Muscle of leg (tissue), 11 donors: ENCODE measurements around the gene AHSP. TPM values are rescaled to one million over a fixed set of nuclear protein-coding genes. Genes with fewer than 3 reads are reported as not detected.
"Not testable (repeated sequence)": the region's sequence is repeated elsewhere in the genome, so short reads cannot be mapped to it uniquely, and the experiment has no call there.

Experiments used
- DNase-seq: peaks from one replicate; pipeline ENCODE4 v3.0.0; 2013
- H3K27ac ChIP-seq: one replicate; pipeline ENCODE4 v1.5.1; 2013; ENCODE audit warnings: mild to moderate bottlenecking, low read length, control low read depth
- H3K27me3 ChIP-seq: one replicate; pipeline ENCODE4 v1.6.1; 2013; ENCODE audit warnings: low read length; ENCODE audit not compliant: control insufficient read depth, insufficient read depth
- H3K36me3 ChIP-seq: one replicate; pipeline ENCODE4 v1.6.1; 2013; ENCODE audit warnings: low read length; ENCODE audit not compliant: control insufficient read depth, insufficient read depth
- H3K4me1 ChIP-seq: one replicate; pipeline ENCODE4 v1.6.1; 2013; ENCODE audit warnings: low read length; ENCODE audit not compliant: control insufficient read depth, insufficient read depth
- H3K4me3 ChIP-seq: one replicate; pipeline ENCODE4 v1.5.1; 2013; ENCODE audit warnings: low read length, control low read depth
- H3K9me3 ChIP-seq: replicated peaks from 2 replicates; pipeline ENCODE4 v1.6.1; 2013; ENCODE audit warnings: low read depth, low read length; ENCODE audit not compliant: control insufficient read depth
- WGBS: methylation state at CpG from one replicate; pipeline ENCODE4 v1.1.5; 2013; ENCODE audit warnings: missing lambda C conversion rate; ENCODE audit not compliant: insufficient coverage; 5-methylcytosine and 5-hydroxymethylcytosine counted together
- polyA plus RNA-seq, 8 donors: library from polyadenylated mRNA; unstranded; fragments of 120-200 nt; gene quantifications; one replicate each; pipeline versions ENCODE4 v1.2.1 to v1.2.3, GENCODE V29; 2013; ENCODE audit warnings: inconsistent platforms in 1 of 8, low replicate concordance in 1 of 8; ENCODE audit not compliant: insufficient read length in 8 of 8, insufficient read depth in 1 of 8
- total RNA-seq: library from RNA; stranded (reverse); fragments of 120-200 nt; gene quantifications from one replicate; pipeline ENCODE4 v1.2.4, GENCODE V29; 2013

The AHSP gene
- total and polyA plus RNA-seq, 9 donors: 6.7 to 22.8 (median 18.1) TPM

DNA sequence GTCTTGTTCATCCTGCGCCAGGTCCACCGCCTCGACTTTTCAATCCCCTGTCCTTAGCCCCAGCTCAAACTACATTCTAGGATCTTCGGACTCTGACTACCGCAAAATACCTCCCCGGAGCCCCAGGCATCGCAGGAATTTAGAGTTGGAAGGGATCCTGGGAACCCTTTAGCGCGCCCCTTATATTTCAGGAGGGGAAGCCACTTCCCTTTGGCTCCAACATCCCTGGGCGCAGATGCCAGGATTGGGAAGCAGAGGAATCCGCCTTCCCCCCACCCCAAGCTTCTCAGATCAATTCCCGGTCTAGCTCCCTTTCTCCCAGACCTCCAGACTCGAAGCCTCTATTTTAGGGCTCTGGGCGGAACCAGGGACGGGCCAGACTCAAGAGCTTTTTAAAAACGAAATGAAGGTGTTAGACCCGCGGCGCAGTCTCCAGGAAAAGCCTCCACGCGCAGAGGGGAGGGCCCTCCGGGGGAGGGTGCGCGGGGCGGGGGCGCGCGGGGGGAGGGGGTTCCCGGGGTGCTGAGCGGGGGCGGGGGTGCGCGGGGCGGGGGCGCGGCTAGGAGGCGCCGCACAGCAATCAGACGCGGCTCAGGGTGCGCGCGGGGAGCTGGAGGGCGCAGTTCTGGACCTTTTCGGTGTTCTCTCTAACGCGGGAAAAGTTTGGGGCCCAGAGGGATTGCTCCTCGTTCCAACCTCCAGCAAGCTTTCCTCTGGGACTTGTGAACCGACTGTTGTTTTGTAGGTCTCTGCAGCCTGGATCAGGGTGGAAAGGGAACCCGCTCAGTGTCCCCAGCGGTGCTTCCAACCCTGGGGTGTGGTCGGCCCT is 1.6 kb downstream of the AHSP start:
- 0% methylated on average over 18 of the region's 52 CpGs for WGBS
- no peaks in the 10 kb centered on the region for H3K36me3 ChIP-seq

DNA sequence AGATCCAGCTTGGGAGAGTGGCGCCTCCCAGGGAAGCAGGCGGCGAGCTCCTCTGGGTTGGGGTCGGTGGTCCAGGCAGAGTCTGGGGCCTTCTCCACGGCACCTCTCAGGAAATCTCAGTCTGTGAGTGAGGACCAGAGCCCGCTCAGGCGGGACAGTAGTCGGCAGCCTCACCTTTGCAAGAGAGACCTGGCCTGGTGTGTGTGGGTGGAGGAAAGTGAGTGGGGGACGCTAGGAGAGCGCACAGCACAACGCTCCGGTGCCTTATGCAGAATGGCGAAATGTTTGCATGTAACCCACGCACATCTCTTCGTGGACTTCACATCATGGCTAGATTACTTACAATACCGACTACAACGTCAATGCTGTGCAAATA is 2.2 kb downstream of the AHSP start:
- H3K4me3 ChIP-seq: peak overlapping the region; percentile 29
- peaks cover 37% of the 10 kb centered on the region for H3K27me3 ChIP-seq
- H3K4me1 ChIP-seq: peaks cover 14% of the 10 kb centered on the region
- DNase-seq: no peak
- H3K36me3 ChIP-seq: no peaks in the 10 kb centered on the region
- no peaks in the 10 kb centered on the region for H3K9me3 ChIP-seq
- H3K27ac ChIP-seq: no peak overlapping the region
- WGBS: 0% methylated on average over 6 of the region's 17 CpGs

More for the DNA sequence above, 1.6 kb downstream of the AHSP start:
- Histone ChIP-seq H3K4me1 (peaks cover 14% of the 10 kb centered on the region), H3K4me3 (peak overlapping the region; percentile 29), H3K27me3 (peaks cover 35% of the 10 kb centered on the region), H3K27ac (no peak overlapping the region), H3K9me3 (no peaks in the 10 kb centered on the region)
- peak; percentile 41 for DNase-seq

DNA sequence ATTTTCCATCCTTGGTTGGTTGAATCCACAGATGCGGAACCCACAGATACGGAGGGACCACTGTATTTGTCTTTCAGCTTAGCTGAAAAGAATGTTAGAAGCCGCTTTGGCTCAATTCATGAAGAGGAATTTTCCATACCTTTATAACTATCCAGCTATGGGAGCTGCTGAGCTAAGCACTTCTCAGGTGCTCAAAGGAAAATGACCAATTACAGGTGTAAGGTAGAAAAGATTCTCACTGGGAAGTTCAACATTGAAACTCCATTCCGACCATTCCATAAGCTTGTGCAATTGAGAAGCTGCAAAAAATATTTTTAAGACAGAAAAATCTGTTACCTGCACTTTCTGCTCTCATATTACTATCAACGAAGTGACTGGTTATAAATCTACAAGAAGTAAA is 2.7 kb downstream of the AHSP start:
- no peaks in the 10 kb centered on the region for H3K36me3 ChIP-seq
- no peak for DNase-seq
- H3K4me3 ChIP-seq: no peak overlapping the region
- H3K27ac ChIP-seq: no peak overlapping the region
- no CpG with 5 or more reads among the region's 5 CpGs for WGBS
- no peaks in the 10 kb centered on the region for H3K9me3 ChIP-seq
- peaks cover 37% of the 10 kb centered on the region for H3K27me3 ChIP-seq
- H3K4me1 ChIP-seq: peaks cover 14% of the 10 kb centered on the region

DNA sequence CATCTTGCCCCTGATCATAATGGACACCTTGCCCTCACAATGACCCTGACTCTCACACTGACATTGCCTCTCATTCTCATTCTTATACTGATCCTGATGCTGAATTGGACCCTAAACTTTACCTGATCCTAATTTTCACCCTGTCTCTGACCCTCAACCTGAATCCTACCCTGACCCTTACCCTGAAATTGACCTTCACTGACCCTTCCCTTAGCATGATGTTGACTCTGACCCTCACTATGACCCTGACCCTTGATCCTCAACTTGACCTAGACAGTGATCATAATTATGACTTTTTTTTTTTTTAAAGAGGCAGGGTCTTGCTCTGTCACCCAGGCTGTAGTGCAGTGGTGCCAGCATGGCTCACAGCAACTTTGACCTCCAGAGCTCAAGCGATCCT is 3.4 kb downstream of the AHSP start:
- no peak overlapping the region for H3K4me3 ChIP-seq
- H3K27ac ChIP-seq: no peak overlapping the region
- WGBS: 100% methylated on average over 1 of the region's 1 CpG
- H3K36me3 ChIP-seq: no peaks in the 10 kb centered on the region
- H3K27me3 ChIP-seq: peaks cover 42% of the 10 kb centered on the region
- H3K9me3 ChIP-seq: no peaks in the 10 kb centered on the region
- peaks cover 14% of the 10 kb centered on the region for H3K4me1 ChIP-seq
- no peak for DNase-seq

DNA sequence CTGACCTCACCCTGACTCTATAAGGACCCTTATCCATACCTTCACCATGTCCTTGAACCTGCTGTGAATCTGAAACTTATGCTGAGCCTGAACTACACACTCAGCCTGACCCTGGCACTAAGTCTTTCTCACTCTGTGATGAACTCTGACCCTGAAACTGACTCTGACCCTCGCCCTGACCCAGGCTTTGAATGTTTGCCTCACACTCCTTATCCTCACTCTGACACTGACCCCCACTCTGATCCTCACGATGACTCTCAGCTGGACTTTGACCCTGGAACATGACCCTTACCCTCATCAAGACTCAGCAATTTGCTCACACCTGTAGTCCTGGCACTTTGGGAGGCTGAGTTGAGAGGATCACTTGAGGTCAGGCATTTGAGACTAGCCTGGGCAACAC is 4.4 kb downstream of the AHSP start:
- Histone ChIP-seq H3K4me3 (no peak overlapping the region), H3K36me3 (no peaks in the 10 kb centered on the region), H3K9me3 (no peaks in the 10 kb centered on the region), H3K27me3 (peaks cover 49% of the 10 kb centered on the region), H3K4me1 (peaks cover 14% of the 10 kb centered on the region), H3K27ac (no peak overlapping the region)
- WGBS: 60% methylated on average over 1 of the region's 2 CpGs
- no peak for DNase-seq

DNA sequence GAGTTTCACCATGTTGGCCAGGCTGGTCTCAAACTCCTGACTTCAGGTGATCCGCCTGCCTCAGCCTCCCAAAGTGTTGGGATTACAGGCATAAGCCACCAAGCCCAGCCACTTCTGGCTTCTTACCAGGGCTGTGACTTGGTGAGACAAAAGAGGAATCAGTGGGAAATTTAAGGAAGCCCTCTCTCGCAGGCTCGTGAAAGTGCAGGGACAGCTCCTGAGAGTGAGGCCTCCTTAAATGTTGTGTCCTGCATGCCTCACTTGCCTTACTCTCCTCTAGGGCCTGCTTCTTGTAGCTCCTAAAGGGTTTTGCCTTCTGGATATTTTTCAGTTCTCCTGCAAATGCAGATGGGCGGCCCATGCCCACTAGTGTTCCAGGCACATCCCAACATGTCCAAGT is 5.2 kb downstream of the AHSP start:
- WGBS: 64% methylated on average over 3 of the region's 4 CpGs
- no peaks in the 10 kb centered on the region for H3K9me3 ChIP-seq
- H3K4me1 ChIP-seq: peaks cover 20% of the 10 kb centered on the region
- no peak overlapping the region for H3K27ac ChIP-seq
- peaks cover 50% of the 10 kb centered on the region for H3K27me3 ChIP-seq
- H3K4me3 ChIP-seq: no peak overlapping the region
- H3K36me3 ChIP-seq: no peaks in the 10 kb centered on the region
- DNase-seq: no peak

DNA sequence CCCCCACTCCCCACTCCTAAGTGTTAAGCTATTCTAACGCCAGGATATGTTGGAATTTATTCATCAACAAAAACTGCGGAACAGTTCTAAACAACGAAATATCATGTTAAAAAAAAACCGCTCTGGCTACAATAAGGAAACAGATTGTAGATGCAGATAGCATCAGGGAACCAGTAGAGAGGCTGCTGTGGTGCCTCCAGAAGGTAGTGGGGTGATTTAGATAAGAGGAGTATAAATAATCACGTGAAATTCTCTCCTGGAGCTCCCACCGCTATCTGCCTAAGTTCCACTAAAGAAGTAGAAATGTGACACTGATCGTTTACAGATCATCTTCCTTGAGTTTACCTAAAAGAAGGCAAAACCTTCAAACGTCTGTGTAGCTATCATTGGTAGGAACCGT is 8.0 kb downstream of the AHSP start:
- 52% methylated on average over 3 of the region's 9 CpGs for WGBS
- DNase-seq: no peak
- Histone ChIP-seq H3K4me3 (no peak overlapping the region), H3K9me3 (no peaks in the 10 kb centered on the region), H3K4me1 (peaks cover 6% of the 10 kb centered on the region), H3K27me3 (peaks cover 34% of the 10 kb centered on the region), H3K27ac (no peak overlapping the region), H3K36me3 (no peaks in the 10 kb centered on the region)

DNA sequence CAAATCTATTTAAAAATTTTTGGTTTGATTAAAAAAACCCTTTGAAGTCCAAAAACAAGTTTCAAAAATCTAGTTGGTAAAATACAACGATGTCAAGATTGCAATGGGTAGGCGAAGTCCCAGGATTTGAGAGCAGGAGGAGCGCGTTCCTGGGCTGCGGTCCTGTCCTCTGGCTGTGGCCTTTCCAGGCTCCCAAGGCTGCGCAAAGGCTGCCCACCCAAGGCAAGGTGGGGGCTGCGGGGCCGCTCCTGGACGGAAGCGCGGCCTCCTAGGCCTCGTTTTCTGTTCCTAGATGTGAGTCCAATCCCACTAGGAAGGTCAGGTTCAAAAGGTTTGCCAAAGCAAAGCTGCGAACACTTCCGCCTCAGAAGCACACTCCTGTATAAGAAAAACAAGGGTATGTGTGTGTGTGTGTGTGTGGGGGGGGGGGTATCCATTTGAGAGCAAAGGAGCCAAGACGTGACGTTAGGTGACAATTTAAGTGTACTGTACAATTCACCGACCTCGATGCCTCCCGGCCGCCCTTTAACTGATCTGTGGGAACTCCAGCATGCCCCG is 9.2 kb downstream of the AHSP start:
- Histone ChIP-seq H3K4me3 (no peak overlapping the region), H3K4me1 (peaks cover 6% of the 10 kb centered on the region), H3K9me3 (no peaks in the 10 kb centered on the region), H3K36me3 (no peaks in the 10 kb centered on the region), H3K27ac (no peak overlapping the region), H3K27me3 (peaks cover 28% of the 10 kb centered on the region)
- DNase-seq: no peak
- WGBS: 62% methylated on average over 12 of the region's 21 CpGs

DNA sequence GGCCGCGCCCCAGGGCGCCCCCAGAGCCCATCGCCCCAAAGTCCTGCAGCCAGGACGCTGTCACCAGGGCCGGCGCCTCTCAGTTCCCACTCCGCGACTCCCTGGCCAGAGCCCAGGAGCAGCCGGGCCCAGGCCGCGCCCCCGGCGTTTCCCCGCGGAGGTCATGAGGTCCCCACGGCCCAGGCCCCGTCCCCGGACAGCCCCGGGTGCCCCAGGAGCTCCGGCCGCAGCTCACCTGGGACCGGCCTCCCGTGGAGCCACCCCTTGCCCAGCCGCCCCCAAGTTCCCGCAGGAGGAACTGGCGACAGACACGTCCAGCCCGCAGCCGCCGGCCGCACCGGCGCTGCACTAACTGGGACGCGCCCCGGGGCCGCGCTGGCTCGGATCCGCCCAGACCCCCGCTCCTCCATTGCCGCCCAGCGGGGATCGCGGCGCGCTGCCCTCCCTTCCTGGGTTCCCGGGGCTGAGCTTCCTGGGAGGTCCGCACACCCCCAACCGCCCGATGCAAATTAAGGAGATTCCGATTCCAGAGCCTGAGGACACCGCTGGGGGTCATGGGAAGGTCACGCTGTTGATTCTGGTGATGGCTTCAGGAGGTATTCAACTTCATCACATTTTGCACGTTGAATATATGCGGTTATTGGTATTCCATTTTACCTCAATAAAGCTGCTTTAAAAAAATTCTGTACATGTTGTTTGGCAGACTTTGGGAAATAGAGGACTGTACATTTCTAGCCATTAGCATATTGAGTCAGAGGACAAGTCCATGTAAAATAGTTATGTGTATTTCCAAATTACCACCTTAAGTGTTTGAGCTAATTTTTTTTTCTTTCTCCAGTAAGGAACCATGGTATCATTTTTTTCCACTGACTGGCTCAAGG is 9.9 kb downstream of the AHSP start:
- peaks cover 24% of the 10 kb centered on the region for H3K27me3 ChIP-seq
- WGBS: 2% methylated on average over 52 of the region's 57 CpGs
- H3K4me1 ChIP-seq: peaks cover 6% of the 10 kb centered on the region
- peak overlapping the region; percentile 15 for H3K4me3 ChIP-seq
- no peaks in the 10 kb centered on the region for H3K36me3 ChIP-seq
- no peak overlapping the region for H3K27ac ChIP-seq
- no peak for DNase-seq
- H3K9me3 ChIP-seq: no peaks in the 10 kb centered on the region

DNA sequence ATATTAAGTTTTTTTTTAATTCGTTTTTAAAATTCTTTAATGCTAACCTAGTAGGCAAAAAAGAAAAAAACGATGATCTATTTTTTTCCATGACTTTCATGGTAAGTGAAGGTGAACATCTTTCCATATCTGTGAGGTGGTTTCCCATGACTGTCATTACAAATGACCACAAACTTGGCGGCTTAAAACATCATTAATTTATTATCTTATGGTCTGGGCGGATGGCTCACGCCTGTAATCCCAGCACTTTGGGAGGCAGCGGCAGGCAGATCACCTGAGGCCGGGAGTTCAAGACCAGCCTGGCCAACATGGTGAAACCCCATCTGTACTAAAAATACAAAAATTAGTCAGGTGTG is 10.5 kb downstream of the AHSP start:
- WGBS: no CpG with 5 or more reads among the region's 7 CpGs
- H3K4me1 ChIP-seq, H3K9me3 ChIP-seq, DNase-seq, H3K27ac ChIP-seq, H3K4me3 ChIP-seq, H3K36me3 ChIP-seq: not testable (repeated sequence)
- peaks cover 24% of the 10 kb centered on the region for H3K27me3 ChIP-seq
